WTC11 (cell line): Measurements from ENCODE around the gene TRIM42. TPM values are rescaled to one million over a fixed set of nuclear protein-coding genes. Genes with fewer than 3 reads are reported as not detected.

Source experiments
- ATAC-seq: fragments of 200-7000 bp; cut with Tn5 transposase; 2 replicates; pipeline ENCODE4 v1.10.0; 2021; ENCODE audit warnings: mild to moderate bottlenecking, moderate library complexity
- CTCF ChIA-PET: fragments of 300-600 bp; sonication (Branson Sonifier 250); formaldehyde crosslinking; loops from one replicate; lab custom pipeline; 2021; ENCODE audit warnings: antibody characterized with exemption; lab: Charles Lee
- POLR2A ChIA-PET: fragments of 350-600 bp; sonication (Branson Sonifier 250); formaldehyde crosslinking; loops from one replicate; lab custom pipeline; 2021; ENCODE audit warnings: antibody characterized with exemption; lab: Charles Lee
- DNase-seq: peaks from one replicate; pipeline ENCODE4 v3.0.0; 2021; ENCODE audit warnings: low spot score
- H3K27ac Mint-ChIP-seq: 2 replicates; pipeline ENCODE4 v1.8.0; 2021; ENCODE audit warnings: mixed read lengths
- H3K27me3 Mint-ChIP-seq: 2 replicates; pipeline ENCODE4 v1.8.0; 2021; ENCODE audit warnings: low read depth, mild to moderate bottlenecking, moderate library complexity, mixed read lengths
- H3K36me3 Mint-ChIP-seq: 2 replicates; pipeline ENCODE4 v1.8.0; 2021; ENCODE audit warnings: mixed read lengths
- H3K4me1 Mint-ChIP-seq: 2 replicates; pipeline ENCODE4 v1.8.0; 2022; ENCODE audit warnings: mixed read lengths
- H3K4me3 Mint-ChIP-seq: 2 replicates; pipeline ENCODE4 v1.8.0; 2021; ENCODE audit warnings: mild to moderate bottlenecking, moderate library complexity, mixed read lengths
- H3K9me3 Mint-ChIP-seq: 2 replicates; pipeline ENCODE4 v1.8.0; 2021; ENCODE audit warnings: mixed read lengths
- CTCF ChIP-seq: fragments of 200-600 bp; IDR thresholded peaks from 2 replicates; pipeline ENCODE4 v1.8.0; 2022; ENCODE audit warnings: antibody characterized with exemption
- E2F4 ChIP-seq: sonication (generic); formaldehyde crosslinking; IDR thresholded peaks from 2 replicates; pipeline ENCODE4 v1.8.1; 2022; ENCODE audit warnings: low read depth, mild to moderate bottlenecking, moderate library complexity, missing genetic modification reagents, borderline replicate concordance
- EMX1 ChIP-seq: fragments of 250-450 bp; sonication (Bioruptor Pico); IDR thresholded peaks from 2 replicates; pipeline ENCODE4 v1.8.0; 2021; ENCODE audit warnings: mild to moderate bottlenecking
- GTF2I ChIP-seq: fragments of 250-450 bp; sonication (Bioruptor Pico); conservative IDR thresholded peaks from 2 replicates; pipeline ENCODE4 v1.4.0; 2021; ENCODE audit warnings: mild to moderate bottlenecking
- NFE2L1 ChIP-seq: sonication (generic); formaldehyde crosslinking; IDR thresholded peaks from 2 replicates; pipeline ENCODE4 v1.8.1; 2023; ENCODE audit warnings: missing genetic modification reagents
- PRDM15 ChIP-seq: sonication (generic); formaldehyde crosslinking; IDR thresholded peaks from 2 replicates; pipeline ENCODE4 v1.8.0; 2022; ENCODE audit warnings: missing genetic modification reagents
- PREB ChIP-seq: sonication (generic); formaldehyde crosslinking; IDR thresholded peaks from 2 replicates; pipeline ENCODE4 v1.8.1; 2022; ENCODE audit warnings: mild to moderate bottlenecking, missing genetic modification reagents, moderate library complexity, borderline replicate concordance
- SOX15 ChIP-seq: fragments of 250-450 bp; sonication (Bioruptor Pico); IDR thresholded peaks from 2 replicates; pipeline ENCODE4 v1.9.0; 2021; ENCODE audit warnings: mild to moderate bottlenecking
- TEAD4 ChIP-seq: sonication (generic); formaldehyde crosslinking; IDR thresholded peaks from 2 replicates; pipeline ENCODE4 v1.8.0; 2022; ENCODE audit warnings: mild to moderate bottlenecking, missing genetic modification reagents
- ZNF138 ChIP-seq: sonication (generic); formaldehyde crosslinking; conservative IDR thresholded peaks from 2 replicates; pipeline ENCODE4 v1.8.1; 2022; ENCODE audit warnings: mild to moderate bottlenecking, moderate library complexity, missing genetic modification reagents
- ZNF263 ChIP-seq: sonication (generic); formaldehyde crosslinking; IDR thresholded peaks from 2 replicates; pipeline ENCODE4 v1.8.1; 2022; ENCODE audit warnings: low read depth, mild to moderate bottlenecking, moderate library complexity, missing genetic modification reagents
- ZNF281 ChIP-seq: sonication (generic); formaldehyde crosslinking; IDR thresholded peaks from 2 replicates; pipeline ENCODE4 v1.8.0; 2023; ENCODE audit warnings: mild to moderate bottlenecking, missing genetic modification reagents
- ZNF425 ChIP-seq: fragments of 250-450 bp; sonication (Bioruptor Pico); conservative IDR thresholded peaks from 2 replicates; pipeline ENCODE4 v1.9.0; 2021; ENCODE audit warnings: mild to moderate bottlenecking
- total RNA-seq: library from RNA; stranded (reverse); gene quantifications from 3 replicates; pipeline ENCODE4 v1.2.3, GENCODE V29; 2021

The TRIM42 gene
- total RNA-seq, 1 experiment from 2014 or later = not detected

- no peak for TF ChIP-seq ZNF281 (CRISPR knock-in tag)
- TF ChIP-seq PRDM15 (CRISPR knock-in tag) = no peak
These were observed 47.5 kb upstream of the TRIM42 start (continued) for GRCh38 chr3:140630366-140630765.

- TF ChIP-seq PREB (CRISPR knock-in tag) (no peak), NFE2L1 (CRISPR knock-in tag) (no peak), ZNF138 (no peak), E2F4 (CRISPR knock-in tag) (no peak), ZNF263 (CRISPR knock-in tag) (no peak), TEAD4 (CRISPR knock-in tag) (no peak), GTF2I (CRISPR knock-in tag) (no peak), EMX1 (CRISPR knock-in tag) (no peak), SOX15 (CRISPR knock-in tag) (no peak), CTCF (no peak), ZNF425 (CRISPR knock-in tag) (no peak)
- H3K27me3 Mint-ChIP-seq = no peaks in the 10 kb centered on the region
- H3K4me1 Mint-ChIP-seq = peaks cover 8% of the 10 kb centered on the region
- no peaks in the 10 kb centered on the region for H3K36me3 Mint-ChIP-seq
- H3K4me3 Mint-ChIP-seq = no peak overlapping the region
- ChIA-PET POLR2A (interaction anchor here (0.5 kb wide), 1 partner anchor 117 kb away, joined by 3 read pairs; no protein-coding TSS in a partner anchor), CTCF (no interaction called here)
- no peak overlapping the region for H3K27ac Mint-ChIP-seq
- no peaks in the 10 kb centered on the region for H3K9me3 Mint-ChIP-seq
- ATAC-seq = no peak
- DNase-seq = no peak
These were observed 47.0 kb upstream of the TRIM42 start for GRCh38 chr3:140630866-140631265.
